OCI-M2 (cell line): Measurements from ENCODE around the gene NDUFS7.
"Not testable (repeated sequence)": the region's sequence is repeated elsewhere in the genome, so short reads cannot be mapped to it uniquely, and the experiment has no call there.

Source experiments
- DNase-seq: peaks from one replicate; lab custom pipeline; 2025; ENCODE audit not compliant: unreplicated experiment; lab: John Stamatoyannopoulos, UW

The NDUFS7 gene

DNA sequence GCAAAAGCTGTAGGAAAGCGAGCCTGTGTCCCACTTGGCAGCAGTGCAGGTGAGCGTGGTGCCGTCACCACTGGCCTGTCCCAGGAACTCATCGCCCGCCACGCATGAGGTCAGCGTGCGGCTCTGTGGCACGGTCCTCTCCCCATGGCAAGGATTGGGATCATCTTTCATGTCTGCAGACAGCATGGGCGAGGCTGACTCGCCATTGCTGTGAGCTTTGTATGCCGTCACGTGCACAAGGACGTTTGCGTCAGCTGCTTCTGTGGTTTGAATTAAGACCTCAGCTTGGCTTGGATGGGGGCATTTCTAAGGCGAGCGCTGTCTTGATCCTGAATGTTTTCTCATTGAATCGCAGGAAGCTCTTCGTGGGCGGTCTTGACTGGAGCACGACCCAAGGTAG, 33.4 kb downstream of the NDUFS7 start:
- DNase-seq, result no peak

- no peak for DNase-seq
These were observed 34.2 kb downstream of the NDUFS7 start for GRCh38 chr19:1417681-1418495.

GRCh38 chr19:1418496-1418775, 34.7 kb downstream of the NDUFS7 start:
- no peak for DNase-seq

GRCh38 chr19:1418951-1419738, 35.4 kb downstream of the NDUFS7 start:
- DNase-seq, result no peak

GRCh38 chr19:1420085-1420484, 36.4 kb downstream of the NDUFS7 start:
- DNase-seq, result not testable (repeated sequence)

- no peak for DNase-seq
These were observed 36.9 kb downstream of the NDUFS7 start for GRCh38 chr19:1420590-1420989.

- DNase-seq, result no peak
These were observed 37.7 kb downstream of the NDUFS7 start for GRCh38 chr19:1421218-1421957.

DNA sequence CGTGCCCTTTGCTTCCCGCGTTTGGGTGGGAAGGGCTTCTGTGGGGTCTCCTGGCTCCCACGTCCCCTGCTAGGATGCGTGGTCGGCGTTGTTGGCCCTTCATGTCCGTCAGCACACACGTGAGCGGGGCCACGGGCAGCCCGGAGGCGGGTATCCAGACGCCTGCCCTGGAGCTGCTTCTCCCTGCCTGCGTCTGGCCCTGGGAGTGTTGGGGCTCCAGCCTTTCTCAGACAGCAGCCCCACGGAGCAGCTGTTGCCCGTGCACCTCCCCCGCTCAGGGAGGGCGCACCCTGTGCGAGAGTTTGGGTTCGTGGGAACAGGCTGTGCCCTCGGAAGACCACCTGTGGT, 38.2 kb downstream of the NDUFS7 start:
- no peak for DNase-seq

DNA sequence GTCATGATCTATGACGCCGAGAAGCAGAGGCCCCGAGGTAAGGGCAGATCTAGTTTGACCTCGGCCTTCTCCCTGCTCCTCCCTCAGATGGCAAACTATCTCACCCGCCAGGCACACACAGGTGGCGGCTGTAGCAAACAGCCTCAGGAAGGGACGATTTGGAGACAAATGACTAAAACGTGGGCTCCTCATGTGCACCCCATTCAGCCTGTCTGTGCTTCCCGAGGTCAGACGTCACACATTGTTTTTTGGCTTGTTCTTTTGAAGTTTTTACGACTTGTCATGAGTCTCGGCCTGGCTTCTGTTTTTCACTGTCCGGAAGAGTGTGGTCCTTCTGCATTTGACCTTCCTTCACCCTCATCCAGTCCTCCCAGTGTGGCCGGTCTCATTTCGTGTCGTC, 38.7 kb downstream of the NDUFS7 start:
- DNase-seq, result no peak

DNA sequence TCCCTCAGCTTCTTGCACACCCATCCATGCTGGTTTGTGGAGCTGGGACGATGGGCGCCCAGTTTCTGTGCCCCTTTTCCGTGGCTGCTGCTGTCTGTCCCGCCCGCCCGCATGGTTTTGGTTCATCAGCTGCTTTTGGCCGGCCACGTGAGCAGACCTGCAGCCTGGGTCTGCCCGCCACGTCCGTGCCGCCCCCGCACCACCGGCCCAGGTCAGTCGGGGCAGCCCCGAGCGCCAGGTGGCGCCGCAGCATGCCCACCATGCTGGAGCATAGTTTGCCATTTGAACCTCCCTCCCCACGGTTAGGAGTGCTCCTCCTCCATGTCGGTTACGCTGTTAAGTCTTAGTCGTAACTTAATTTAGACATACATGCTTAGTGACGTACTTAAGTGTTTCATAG, 39.2 kb downstream of the NDUFS7 start:
- no peak for DNase-seq

DNA sequence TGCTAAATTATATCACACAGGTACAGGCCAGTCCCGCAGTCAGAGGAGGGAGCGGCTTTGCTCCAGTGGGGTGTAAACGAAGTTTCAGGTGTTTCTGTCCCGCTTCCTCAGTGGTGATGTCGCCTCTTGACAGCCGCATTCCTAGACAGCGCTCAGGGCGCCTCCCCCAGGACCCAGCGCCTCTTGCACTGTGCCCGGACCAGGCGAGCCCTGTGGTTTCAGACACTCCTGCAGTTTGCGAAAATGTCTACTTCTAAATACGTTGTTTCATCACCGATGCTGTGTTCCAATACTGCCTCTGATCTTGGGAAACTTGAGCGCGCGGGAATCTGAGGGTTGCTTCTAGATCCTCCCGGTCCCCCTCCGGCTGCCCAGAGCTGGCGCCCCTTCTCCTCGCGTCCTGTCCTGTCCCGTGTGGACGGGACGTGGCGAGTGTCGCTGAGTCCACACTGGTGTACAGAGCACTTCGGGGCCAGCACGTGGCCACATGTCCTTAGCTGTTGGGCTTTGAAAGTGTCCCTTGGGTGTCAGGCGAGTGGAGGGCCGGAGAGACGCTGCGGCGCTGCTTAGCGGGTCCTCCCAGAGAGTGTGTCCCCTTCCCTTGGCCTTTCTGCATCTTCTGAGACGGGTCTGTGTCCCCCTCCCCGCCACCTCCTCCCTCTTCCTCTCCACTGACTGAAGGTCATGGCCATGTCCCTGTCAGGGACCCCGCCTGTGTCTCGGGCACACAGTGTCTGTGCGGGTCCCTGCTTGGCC, 39.9 kb downstream of the NDUFS7 start:
- DNase-seq, result no peak

- no peak for DNase-seq
These were observed 40.7 kb downstream of the NDUFS7 start for GRCh38 chr19:1424192-1424955.

DNA sequence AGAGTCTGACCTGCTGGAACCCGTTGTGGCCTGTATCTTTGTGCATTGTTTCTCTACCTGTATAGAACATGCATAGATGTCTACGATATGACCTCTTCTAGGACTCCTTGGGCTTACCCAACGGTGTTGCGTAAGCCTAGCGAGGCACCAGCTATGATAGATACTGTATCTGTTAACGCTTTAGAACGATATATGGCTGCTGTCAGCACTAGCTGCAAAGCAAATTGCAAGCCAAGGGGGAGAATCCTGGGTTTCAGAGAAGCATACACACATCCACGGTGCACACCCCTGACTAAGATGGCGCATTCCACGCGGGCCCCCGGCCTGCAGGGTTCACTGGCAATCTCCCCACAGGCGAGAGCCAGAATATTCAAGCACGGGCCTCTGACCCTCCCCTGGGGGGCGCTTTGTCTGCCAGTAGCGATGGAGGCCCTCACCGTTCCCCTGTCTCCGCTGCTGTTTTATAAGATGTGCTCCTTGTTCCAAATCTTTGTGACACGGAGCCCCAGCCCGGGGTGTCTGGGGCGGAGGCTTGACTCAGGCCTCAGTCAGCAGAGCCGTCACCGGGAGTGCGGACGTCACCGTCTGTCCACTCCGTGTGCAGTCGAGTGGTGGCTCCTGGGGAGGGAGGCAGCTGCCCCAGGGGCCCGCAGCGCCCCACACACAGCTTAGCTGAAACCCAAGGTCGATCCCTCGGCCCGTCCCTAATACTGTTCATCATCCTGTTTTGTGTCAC, 41.6 kb downstream of the NDUFS7 start:
- DNase-seq, result no peak

GRCh38 chr19:1425902-1426301, 42.2 kb downstream of the NDUFS7 start:
- no peak for DNase-seq

DNA sequence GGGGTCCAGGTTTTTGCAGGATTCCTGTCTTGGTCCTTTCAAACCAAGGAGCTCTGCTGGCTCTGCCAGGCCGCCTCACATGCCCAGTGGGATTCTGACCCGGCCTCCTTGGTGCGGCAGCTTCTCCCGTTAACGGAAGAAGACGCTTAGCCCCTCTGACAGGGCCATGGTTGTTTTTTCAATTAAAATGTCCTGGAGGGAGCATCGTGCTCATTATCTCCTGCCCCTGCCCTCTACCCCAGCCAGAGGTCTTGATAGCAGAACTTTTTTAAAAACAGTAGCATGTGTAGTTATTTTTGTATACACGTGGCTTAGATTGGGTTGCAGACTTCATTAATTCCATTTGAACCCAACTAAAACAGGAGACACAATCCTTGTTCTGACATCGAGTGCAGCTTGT, 43.0 kb downstream of the NDUFS7 start:
- DNase-seq, result no peak

GRCh38 chr19:1427221-1427920, 43.7 kb downstream of the NDUFS7 start:
- DNase-seq, result no peak

GRCh38 chr19:1428738-1429391, 45.2 kb downstream of the NDUFS7 start:
- DNase-seq, result no peak

- no peak for DNase-seq
These were observed 46.0 kb downstream of the NDUFS7 start for GRCh38 chr19:1429750-1430149.

GRCh38 chr19:1430246-1430645, 46.5 kb downstream of the NDUFS7 start:
- no peak for DNase-seq
